Measurements from ENCODE around the gene KDM6A.
"Not testable (repeated sequence)": the region's sequence is repeated elsewhere in the genome, so short reads cannot be mapped to it uniquely, and the experiment has no call there.

Gene KDM6A

DNA sequence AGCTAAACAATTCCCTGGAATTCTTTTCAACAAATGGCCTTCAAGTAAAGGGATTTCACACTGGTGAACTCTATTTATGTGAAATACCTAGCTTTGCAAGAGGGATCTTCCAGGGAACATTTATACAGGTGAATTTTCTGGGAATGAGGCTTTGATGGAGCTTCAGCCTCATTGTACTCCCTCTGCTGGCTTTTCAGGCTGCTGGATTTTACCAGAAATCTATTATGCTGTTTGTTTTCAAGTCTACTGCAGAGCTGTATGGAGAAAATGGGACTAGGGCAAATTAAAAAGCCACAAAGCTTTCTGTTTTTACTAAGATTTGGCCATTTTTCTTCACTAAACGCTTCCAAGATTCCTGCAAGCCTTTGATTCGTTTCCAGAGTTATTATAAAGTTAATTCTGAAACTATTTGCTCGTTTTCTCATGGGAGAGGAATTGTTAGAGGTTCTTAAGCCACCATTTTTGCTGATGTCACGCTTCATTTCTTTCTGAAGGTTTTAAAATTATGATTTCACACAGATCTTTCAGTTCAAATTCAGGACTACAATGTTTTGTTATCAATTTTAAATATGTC lies 31.6 kb downstream of the KDM6A start:
- Histone ChIP-seq H3K36me3 (ENCODE audit: control insufficient read depth, insufficient read depth, low read length) (no peaks in the 10 kb centered on the region), H3K4me3 (ENCODE audit: insufficient read depth, low read depth, low read length) (no peak overlapping the region), H3K27ac (ENCODE audit: insufficient read depth, low read depth, low read length, poor library complexity, severe bottlenecking) (peak overlapping the region; percentile 50), H3K4me1 (ENCODE audit: control insufficient read depth, insufficient read depth, low read length) (peaks cover 5% of the 10 kb centered on the region), H3K27me3 (ENCODE audit: control insufficient read depth, insufficient read depth, low read length, poor library complexity, severe bottlenecking) (no peaks in the 10 kb centered on the region), H3K9me3 (ENCODE audit: control insufficient read depth, low read length) (no peaks in the 10 kb centered on the region)
- WGBS, 2 experiments = 88% methylated on average over 4 of the region's 4 CpGs; no CpG with 5 or more reads in 1 of the 2 experiments

DNA sequence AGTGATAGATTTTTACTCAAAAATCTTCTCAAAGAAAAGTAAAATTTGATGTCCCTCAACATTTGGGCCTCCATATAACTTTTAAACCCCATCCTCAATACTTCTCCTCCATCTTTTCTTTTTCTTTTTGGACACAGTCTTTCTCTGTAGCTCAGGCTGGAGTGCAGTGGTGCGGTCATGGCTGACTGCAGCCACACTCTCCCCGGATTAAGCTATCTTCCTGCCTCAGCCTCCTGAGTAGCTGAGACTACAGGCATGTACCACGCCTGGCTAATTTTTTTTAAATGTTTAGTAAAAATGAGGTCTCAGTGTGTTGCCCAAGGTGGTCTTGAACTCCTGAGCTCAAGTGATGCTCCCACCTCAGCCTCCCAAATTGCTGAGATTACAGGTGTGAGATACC lies 33.1 kb downstream of the KDM6A start:
- Histone ChIP-seq H3K36me3 (ENCODE audit: control insufficient read depth, insufficient read depth, low read length) (no peaks in the 10 kb centered on the region), H3K27me3 (ENCODE audit: control insufficient read depth, insufficient read depth, low read length, poor library complexity, severe bottlenecking) (no peaks in the 10 kb centered on the region)
- WGBS, 2 experiments = 96% methylated on average over 3 of the region's 3 CpGs

DNA sequence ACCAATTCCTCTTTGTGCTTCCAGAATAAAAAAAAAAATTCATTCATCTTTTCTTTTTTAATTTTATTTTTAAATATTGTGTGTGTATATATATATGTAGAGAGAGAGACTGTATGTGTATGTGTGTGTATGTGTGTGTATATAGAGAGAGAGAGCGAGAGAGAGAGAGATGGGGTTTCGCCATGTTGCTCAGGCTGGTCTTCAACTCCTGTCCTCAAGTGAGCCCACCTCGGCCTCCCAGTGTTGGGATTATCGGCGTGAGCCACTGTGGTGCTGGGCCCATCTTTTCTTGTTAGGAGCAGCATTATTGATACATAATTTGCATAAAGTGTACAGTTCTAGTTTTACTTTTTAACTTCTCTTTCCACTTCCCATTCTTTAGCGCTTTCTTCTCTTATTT lies 33.6 kb downstream of the KDM6A start:
- WGBS, 2 experiments = 91 to 94% methylated on average over 6 of the region's 6 CpGs
- no peak overlapping the region for H3K27ac ChIP-seq (ENCODE audit: insufficient read depth, low read depth, low read length, poor library complexity, severe bottlenecking)

More for the DNA sequence above, 33.1 kb downstream of the KDM6A start:
- no peaks in the 10 kb centered on the region for H3K9me3 ChIP-seq (ENCODE audit: control insufficient read depth, low read length)
- no peak overlapping the region for H3K4me3 ChIP-seq (ENCODE audit: insufficient read depth, low read depth, low read length)
- H3K4me1 ChIP-seq (ENCODE audit: control insufficient read depth, insufficient read depth, low read length) = peaks cover 5% of the 10 kb centered on the region
- H3K27ac ChIP-seq (ENCODE audit: insufficient read depth, low read depth, low read length, poor library complexity, severe bottlenecking) = no peak overlapping the region

DNA sequence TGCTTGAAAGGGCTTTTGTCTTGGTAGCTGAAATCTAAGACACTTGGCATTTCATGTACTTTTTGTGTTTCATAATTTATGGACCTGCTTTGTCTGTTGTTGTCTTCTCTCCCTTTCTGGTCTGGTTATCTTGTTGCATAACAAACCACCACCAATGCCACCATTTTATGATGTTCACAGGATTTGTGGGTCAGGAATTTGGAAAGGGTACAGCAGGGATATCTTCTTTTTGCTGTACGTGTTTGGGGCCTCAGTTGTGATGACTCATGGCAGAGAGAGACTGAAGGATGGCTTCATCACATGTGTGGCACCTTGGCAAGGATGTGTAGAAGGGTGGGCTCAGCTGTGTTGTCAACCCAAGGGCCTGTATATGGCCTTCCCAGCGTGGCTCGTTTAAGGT lies 35.2 kb downstream of the KDM6A start:
- WGBS, 2 experiments = 94 to 95% methylated on average over 3 of the region's 3 CpGs

More for the DNA sequence above, 33.6 kb downstream of the KDM6A start:
- Histone ChIP-seq H3K9me3 (ENCODE audit: control insufficient read depth, low read length) (no peaks in the 10 kb centered on the region), H3K4me3 (ENCODE audit: insufficient read depth, low read depth, low read length) (no peak overlapping the region), H3K4me1 (ENCODE audit: control insufficient read depth, insufficient read depth, low read length) (peaks cover 5% of the 10 kb centered on the region), H3K27me3 (ENCODE audit: control insufficient read depth, insufficient read depth, low read length, poor library complexity, severe bottlenecking) (no peaks in the 10 kb centered on the region), H3K36me3 (ENCODE audit: control insufficient read depth, insufficient read depth, low read length) (no peaks in the 10 kb centered on the region)

DNA sequence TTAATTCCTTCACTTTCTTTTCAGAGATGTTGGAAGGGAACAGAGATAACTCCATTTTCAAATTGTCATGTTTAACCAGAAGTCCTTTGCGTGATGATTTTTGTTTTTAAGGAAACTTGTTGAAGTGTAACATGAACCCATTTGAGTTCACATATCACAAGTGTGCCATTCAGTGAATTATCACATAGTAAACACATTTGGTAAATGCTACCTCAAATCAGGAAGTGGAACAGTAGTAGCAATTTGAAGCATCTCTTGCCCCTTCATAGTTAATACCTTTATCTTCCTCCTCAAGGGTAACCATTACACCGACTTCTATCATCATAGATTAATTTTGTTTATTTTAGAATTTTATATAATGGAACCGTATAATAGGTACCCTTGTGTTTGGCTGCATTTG lies 35.8 kb downstream of the KDM6A start:
- no CpG with 5 or more reads among the region's 3 CpGs for WGBS, 2 experiments
- Histone ChIP-seq H3K27ac (ENCODE audit: insufficient read depth, low read depth, low read length, poor library complexity, severe bottlenecking) (no peak overlapping the region), H3K4me3 (ENCODE audit: insufficient read depth, low read depth, low read length) (no peak overlapping the region), H3K36me3 (ENCODE audit: control insufficient read depth, insufficient read depth, low read length) (no peaks in the 10 kb centered on the region), H3K27me3 (ENCODE audit: control insufficient read depth, insufficient read depth, low read length, poor library complexity, severe bottlenecking) (no peaks in the 10 kb centered on the region), H3K9me3 (ENCODE audit: control insufficient read depth, low read length) (no peaks in the 10 kb centered on the region), H3K4me1 (ENCODE audit: control insufficient read depth, insufficient read depth, low read length) (peaks cover 5% of the 10 kb centered on the region)

More for the DNA sequence above, 35.2 kb downstream of the KDM6A start:
- Histone ChIP-seq H3K36me3 (ENCODE audit: control insufficient read depth, insufficient read depth, low read length) (no peaks in the 10 kb centered on the region), H3K27me3 (ENCODE audit: control insufficient read depth, insufficient read depth, low read length, poor library complexity, severe bottlenecking) (no peaks in the 10 kb centered on the region), H3K4me1 (ENCODE audit: control insufficient read depth, insufficient read depth, low read length) (peaks cover 5% of the 10 kb centered on the region), H3K4me3 (ENCODE audit: insufficient read depth, low read depth, low read length) (no peak overlapping the region), H3K27ac (ENCODE audit: insufficient read depth, low read depth, low read length, poor library complexity, severe bottlenecking) (no peak overlapping the region), H3K9me3 (ENCODE audit: control insufficient read depth, low read length) (no peaks in the 10 kb centered on the region)

DNA sequence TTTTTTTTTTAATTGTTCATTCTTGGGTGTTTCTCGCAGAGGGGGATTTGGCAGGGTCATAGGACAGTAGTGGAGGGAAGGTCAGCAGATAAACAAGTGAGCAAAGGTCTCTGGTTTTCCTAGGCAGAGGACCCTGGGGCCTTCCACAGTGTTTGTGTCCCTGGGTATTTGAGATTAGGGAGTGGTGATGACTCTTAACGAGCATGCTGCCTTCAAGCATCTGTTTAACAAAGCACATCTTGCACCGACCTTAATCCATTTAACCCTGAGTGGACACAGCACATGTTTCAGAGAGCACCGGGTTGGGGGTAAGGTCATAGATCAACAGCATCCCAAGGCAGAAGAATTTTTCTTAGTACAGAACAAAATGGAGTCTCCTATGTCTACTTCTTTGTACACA lies 37.5 kb downstream of the KDM6A start:
- H3K36me3 ChIP-seq (ENCODE audit: control insufficient read depth, insufficient read depth, low read length); H3K4me1 ChIP-seq (ENCODE audit: control insufficient read depth, insufficient read depth, low read length): not testable (repeated sequence)
- 100% methylated on average over 1 to 3 of the region's 4 CpGs for WGBS, 2 experiments

DNA sequence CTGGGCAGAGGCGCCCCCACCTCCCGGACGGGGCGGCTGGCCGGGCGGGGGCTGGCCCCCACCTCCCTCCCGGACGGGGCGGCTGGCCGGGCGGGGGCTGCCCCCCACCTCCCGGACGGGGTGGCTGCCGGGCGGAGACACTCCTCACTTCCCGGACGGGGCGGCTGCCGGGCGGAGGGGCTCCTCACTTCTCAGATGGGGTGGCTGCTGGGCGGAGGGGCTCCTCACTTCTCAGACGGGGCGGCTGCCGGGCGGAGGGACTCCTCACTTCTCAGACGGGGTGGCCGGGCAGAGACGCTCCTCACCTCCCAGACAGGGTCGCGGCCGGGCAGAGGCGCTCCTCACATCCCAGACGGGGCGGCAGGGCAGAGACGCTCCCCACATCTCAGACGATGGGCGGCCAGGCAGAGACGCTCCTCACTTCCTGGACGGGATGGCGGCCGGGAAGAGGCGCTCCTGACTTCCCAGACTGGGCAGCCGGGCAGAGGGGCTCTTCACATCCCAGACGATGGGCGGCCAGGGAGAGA lies 38.1 kb downstream of the KDM6A start:
- H3K4me1 ChIP-seq (ENCODE audit: control insufficient read depth, insufficient read depth, low read length); H3K27me3 ChIP-seq (ENCODE audit: control insufficient read depth, insufficient read depth, low read length, poor library complexity, severe bottlenecking); H3K9me3 ChIP-seq (ENCODE audit: control insufficient read depth, low read length); H3K36me3 ChIP-seq (ENCODE audit: control insufficient read depth, insufficient read depth, low read length); H3K4me3 ChIP-seq (ENCODE audit: insufficient read depth, low read depth, low read length); H3K27ac ChIP-seq (ENCODE audit: insufficient read depth, low read depth, low read length, poor library complexity, severe bottlenecking): not testable (repeated sequence)
- WGBS, 2 experiments = 95 to 98% methylated on average over 37 to 42 of the region's 45 CpGs

More for the DNA sequence above, 37.5 kb downstream of the KDM6A start:
- H3K27me3 ChIP-seq (ENCODE audit: control insufficient read depth, insufficient read depth, low read length, poor library complexity, severe bottlenecking); H3K4me3 ChIP-seq (ENCODE audit: insufficient read depth, low read depth, low read length); H3K27ac ChIP-seq (ENCODE audit: insufficient read depth, low read depth, low read length, poor library complexity, severe bottlenecking); H3K9me3 ChIP-seq (ENCODE audit: control insufficient read depth, low read length): not testable (repeated sequence)

DNA sequence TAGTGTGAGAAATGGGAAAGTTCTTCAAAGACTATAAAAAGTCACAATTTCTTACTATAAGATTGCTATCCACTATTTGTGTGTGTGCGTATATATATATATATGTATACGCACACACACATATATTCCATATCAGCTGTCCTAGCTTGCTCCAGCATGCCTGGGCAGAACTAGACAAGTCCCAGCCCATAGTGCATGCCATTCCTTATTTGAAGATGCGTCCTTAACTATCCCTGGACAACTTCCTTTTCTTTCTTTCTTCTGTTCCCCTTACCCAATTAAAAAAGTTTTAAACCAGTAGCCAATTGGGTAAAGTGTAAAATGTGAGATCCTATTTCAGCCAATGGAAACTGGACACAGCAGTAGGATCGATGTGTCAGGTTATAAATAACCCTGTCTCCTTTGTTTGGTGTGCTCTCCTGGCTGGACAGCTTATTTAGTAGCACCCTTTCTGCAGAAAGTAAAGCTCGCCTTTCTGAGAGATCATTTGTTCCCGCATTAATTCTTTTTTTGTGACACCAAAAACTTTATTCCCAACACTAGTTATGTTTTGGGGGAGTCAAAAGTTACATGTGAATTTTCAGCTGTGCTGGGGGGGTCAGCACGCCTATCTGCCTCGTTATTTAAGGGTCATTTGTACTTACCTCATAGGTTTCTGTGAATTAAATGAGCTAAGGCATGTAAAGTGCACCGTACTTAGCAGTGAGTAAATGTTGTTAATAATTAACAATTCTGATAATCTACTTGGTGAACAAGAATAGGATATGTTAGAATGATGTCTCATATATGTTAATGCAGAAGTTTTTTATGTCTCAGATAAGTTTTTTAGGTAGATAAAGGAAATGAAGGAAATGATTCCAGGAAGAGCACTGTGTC lies 40.9 kb downstream of the KDM6A start:
- no peak overlapping the region for H3K27ac ChIP-seq (ENCODE audit: insufficient read depth, low read depth, low read length, poor library complexity, severe bottlenecking)
- no peaks in the 10 kb centered on the region for H3K36me3 ChIP-seq (ENCODE audit: control insufficient read depth, insufficient read depth, low read length)
- no peaks in the 10 kb centered on the region for H3K4me1 ChIP-seq (ENCODE audit: control insufficient read depth, insufficient read depth, low read length)
- WGBS, 2 experiments = 90 to 95% methylated on average over 7 of the region's 9 CpGs
- no peaks in the 10 kb centered on the region for H3K27me3 ChIP-seq (ENCODE audit: control insufficient read depth, insufficient read depth, low read length, poor library complexity, severe bottlenecking)
- H3K9me3 ChIP-seq (ENCODE audit: control insufficient read depth, low read length) = no peaks in the 10 kb centered on the region
- H3K4me3 ChIP-seq (ENCODE audit: insufficient read depth, low read depth, low read length) = no peak overlapping the region

DNA sequence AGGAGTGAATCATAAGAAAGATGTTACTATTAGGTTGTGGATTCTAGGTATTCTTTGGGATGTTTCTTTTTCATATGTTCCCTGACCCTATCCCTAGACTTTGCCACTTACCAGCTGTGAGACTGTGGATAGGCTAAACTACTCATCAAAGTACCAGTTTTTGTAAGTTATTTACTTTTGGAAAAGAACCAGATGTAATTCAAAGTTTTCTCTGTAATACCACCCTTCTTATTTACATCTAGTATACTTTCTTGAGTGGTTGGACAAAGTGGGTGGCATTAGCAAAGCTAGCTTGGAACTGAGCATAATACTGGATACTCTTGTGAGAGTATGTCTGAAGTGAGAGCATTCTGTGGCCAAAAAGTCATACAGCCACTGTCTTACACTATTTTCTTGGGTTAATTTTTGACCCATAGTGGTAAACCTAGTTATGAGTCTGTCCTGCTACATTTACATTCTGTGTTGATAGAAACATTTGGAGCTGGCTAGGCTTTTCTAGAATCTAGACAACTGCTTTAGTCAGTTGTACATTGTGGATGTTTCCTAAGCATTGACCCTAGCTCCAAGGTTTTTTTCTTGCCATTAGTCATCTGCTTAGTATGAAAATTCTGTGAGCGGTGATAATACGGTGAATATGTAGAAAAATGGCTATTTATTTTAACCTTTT lies 41.7 kb downstream of the KDM6A start:
- WGBS, 2 experiments = 100% methylated on average over 2 of the region's 2 CpGs
- H3K27me3 ChIP-seq (ENCODE audit: control insufficient read depth, insufficient read depth, low read length, poor library complexity, severe bottlenecking) = no peaks in the 10 kb centered on the region
- no peak overlapping the region for H3K27ac ChIP-seq (ENCODE audit: insufficient read depth, low read depth, low read length, poor library complexity, severe bottlenecking)
- no peaks in the 10 kb centered on the region for H3K9me3 ChIP-seq (ENCODE audit: control insufficient read depth, low read length)
- no peak overlapping the region for H3K4me3 ChIP-seq (ENCODE audit: insufficient read depth, low read depth, low read length)
- no peaks in the 10 kb centered on the region for H3K36me3 ChIP-seq (ENCODE audit: control insufficient read depth, insufficient read depth, low read length)
- no peaks in the 10 kb centered on the region for H3K4me1 ChIP-seq (ENCODE audit: control insufficient read depth, insufficient read depth, low read length)

DNA sequence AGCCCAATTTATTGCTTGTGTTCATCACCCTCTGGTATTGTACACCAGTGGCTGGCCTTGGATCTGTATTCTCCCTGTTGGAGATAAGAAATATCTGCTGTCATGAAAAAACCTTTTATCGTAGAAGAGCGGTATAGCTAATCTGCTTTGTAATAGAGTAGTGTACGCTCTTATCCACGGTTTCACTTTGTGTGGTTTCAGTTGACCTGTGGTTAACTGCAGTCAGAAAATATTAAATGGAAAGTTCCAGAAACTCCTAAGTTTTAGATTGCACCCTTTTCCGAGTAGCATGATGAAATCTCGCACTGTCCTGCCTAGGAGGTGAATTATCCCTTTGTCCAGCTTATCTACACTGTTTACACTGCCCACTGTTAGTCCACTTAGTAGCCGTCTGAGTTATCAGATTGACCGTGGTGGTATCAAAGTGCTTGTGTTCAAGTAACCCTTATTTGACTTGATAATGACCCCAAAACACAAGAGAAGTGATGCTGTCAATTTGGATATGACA lies 42.4 kb downstream of the KDM6A start:
- Histone ChIP-seq H3K36me3 (ENCODE audit: control insufficient read depth, insufficient read depth, low read length) (no peaks in the 10 kb centered on the region), H3K27me3 (ENCODE audit: control insufficient read depth, insufficient read depth, low read length, poor library complexity, severe bottlenecking) (no peaks in the 10 kb centered on the region), H3K27ac (ENCODE audit: insufficient read depth, low read depth, low read length, poor library complexity, severe bottlenecking) (no peak overlapping the region), H3K9me3 (ENCODE audit: control insufficient read depth, low read length) (no peaks in the 10 kb centered on the region), H3K4me1 (ENCODE audit: control insufficient read depth, insufficient read depth, low read length) (no peaks in the 10 kb centered on the region), H3K4me3 (ENCODE audit: insufficient read depth, low read depth, low read length) (no peak overlapping the region)
- WGBS, 2 experiments = 96 to 98% methylated on average over 8 of the region's 8 CpGs
